GM12872 (cell line): ENCODE measurements around the gene DPM1.

Experiments used
- CTCF ChIP-seq: IDR thresholded peaks from 3 replicates; pipeline ENCODE4 v1.5.1; 2011; ENCODE audit warnings: low read depth, mild to moderate bottlenecking, low read length, moderate library complexity; ENCODE audit not compliant: insufficient read depth

The DPM1 gene

DNA sequence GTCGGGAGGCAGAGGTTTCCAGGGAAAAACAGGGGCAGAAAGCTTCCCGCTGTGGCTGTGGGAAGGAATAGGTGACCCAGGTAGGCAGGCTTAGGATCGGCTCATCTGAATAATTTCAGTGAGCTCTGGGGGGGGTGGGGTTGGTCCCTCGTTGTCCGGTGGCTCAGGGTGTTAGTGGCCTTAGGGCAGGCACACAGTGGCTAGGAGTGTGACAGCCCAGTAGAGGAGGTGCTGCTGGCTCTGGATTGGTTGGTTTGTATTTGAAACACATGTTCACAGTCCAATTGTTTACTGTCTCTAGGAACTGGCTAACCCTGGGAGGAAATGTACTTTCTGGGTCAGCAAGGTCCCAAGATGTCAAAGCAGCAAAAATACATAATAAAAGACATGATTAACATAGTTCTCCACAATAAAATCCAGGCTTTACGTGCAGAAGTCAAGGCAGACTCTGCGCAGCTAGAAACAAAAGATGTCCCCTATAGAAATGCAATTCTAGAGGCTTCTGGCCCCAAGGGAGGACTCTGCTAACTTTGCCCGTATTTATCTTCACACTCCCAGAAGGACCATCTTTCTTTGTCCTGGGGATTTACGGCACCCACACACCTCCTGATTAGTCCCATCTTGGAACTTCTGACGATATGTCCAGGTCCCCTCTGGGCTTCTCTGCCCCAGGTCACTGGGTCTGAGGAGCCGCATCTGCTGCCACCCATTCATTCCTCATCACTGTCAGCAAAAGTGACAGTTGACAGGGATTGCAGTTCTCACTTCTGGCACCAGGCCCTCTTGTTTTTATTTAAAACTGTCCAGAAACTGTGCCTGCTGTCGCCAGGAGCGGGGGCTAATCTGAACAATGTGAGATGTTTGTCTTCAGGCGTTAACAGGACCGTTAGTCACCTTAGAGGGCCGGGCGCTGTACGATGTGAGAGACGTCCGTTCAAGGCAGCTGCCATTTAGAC lies 19.0 kb upstream of the DPM1 start:
- no peak for TF ChIP-seq CTCF

DNA sequence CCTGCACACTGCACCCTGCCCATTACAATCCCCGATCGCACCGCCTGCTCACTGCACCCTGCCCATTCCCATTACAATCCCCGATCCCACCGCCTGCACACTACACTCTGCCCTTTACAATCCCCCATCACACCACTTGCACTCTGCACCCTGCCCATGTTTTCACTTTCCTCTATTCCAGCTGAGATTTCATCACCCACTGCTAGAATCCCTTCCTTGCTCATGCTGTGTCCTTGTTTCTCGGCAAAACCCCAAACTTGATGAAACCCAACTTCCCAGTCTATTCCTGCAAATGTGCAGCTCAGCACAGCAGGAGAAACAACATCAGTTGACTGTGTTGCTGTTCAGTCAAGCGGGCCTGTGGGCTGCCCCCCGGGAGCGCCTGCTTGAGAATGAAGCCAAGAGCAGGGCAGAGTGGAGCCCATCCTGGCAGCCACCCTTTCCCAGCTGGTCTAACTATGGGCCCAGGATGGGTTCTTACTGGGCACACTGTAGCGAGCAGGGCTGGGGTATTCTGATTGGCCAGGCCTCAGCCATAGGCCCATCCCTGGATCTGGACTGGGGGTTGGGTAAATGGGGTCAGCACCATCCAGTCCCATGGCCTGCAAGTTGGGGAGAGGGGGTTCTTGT lies 17.5 kb upstream of the DPM1 start:
- TF ChIP-seq CTCF = no peak

DNA sequence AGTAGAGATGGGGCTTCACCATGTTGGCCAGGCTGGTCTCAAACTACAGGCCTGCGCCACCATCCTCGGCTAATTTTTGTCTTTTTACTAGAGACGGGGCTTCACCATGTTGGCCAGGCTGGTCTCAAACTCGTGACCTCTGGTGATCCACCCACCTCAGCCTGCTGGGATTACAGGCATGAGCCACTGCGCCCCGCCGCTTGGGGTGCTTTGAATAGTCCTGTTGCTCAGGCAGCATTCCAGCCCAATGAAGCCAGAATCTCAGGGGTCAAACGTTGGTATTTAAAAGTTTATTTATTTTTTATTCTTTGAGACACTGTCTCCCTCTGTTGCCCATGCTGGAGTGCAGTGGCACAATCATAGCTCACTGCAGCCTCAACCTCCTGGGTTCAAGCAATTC lies 11.6 kb upstream of the DPM1 start:
- TF ChIP-seq CTCF = no peak

DNA sequence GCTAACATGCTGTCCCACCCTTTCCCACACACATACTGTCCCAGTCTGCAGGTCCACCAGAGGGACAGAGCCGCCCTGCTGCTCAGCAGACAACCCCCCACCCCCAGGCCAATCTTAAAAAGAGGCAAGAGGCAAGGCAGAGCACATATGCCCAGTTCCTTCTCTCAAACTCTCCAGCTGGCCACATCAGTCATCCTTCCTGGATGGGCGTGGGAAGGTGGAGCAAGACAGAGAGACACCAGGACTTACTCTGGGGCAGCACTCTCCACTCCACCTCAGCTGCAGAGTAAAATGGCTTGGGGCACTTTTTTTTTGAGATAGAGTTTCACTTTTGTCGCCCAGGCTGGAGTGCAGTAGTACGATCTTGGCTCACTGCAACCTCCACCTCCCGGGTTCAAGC lies 11.1 kb upstream of the DPM1 start:
- no peak for TF ChIP-seq CTCF

GRCh38 chr20:50968289-50968688 lies 10.0 kb upstream of the DPM1 start:
- TF ChIP-seq CTCF = no peak

- TF ChIP-seq CTCF = no peak
These were observed 9.3 kb upstream of the DPM1 start for GRCh38 chr20:50967586-50967985.

- no peak for TF ChIP-seq CTCF
These were observed 1.3 kb upstream of the DPM1 start for GRCh38 chr20:50959543-50960126.
